ENCODE data around the gene VAV3.
A peak's percentile ranks its signal among the peaks of the same experiment; 100 is the strongest.
"Not testable (repeated sequence)": the region's sequence is repeated elsewhere in the genome, so short reads cannot be mapped to it uniquely, and the experiment has no call there.

The VAV3 gene

GRCh38 chr1:107870696-107871095 lies 94.3 kb downstream of the VAV3 start:
- no peak overlapping the region for H3K4me3 Mint-ChIP-seq
- H3K27ac Mint-ChIP-seq, result no peak overlapping the region
- H3K36me3 Mint-ChIP-seq (ENCODE audit: low read depth), result peaks cover 4% of the 10 kb centered on the region
- H3K4me1 Mint-ChIP-seq (ENCODE audit: low read depth), result peaks cover 5% of the 10 kb centered on the region
- H3K9me3 Mint-ChIP-seq, result no peaks in the 10 kb centered on the region
- no peaks in the 10 kb centered on the region for H3K27me3 Mint-ChIP-seq (ENCODE audit: low read depth)

- H3K9me3 Mint-ChIP-seq, result peaks cover 5% of the 10 kb centered on the region
- H3K27me3 Mint-ChIP-seq (ENCODE audit: low read depth), result no peaks in the 10 kb centered on the region
- peaks cover 6% of the 10 kb centered on the region for H3K36me3 Mint-ChIP-seq (ENCODE audit: low read depth)
- H3K27ac Mint-ChIP-seq, result no peak overlapping the region
- H3K4me1 Mint-ChIP-seq (ENCODE audit: low read depth), result peaks cover 16% of the 10 kb centered on the region
- no peak overlapping the region for H3K4me3 Mint-ChIP-seq
These were observed 97.1 kb downstream of the VAV3 start for GRCh38 chr1:107867897-107868296.

- no peaks in the 10 kb centered on the region for H3K27me3 Mint-ChIP-seq (ENCODE audit: low read depth)
- H3K4me1 Mint-ChIP-seq (ENCODE audit: low read depth), result peaks cover 16% of the 10 kb centered on the region
- no peak overlapping the region for H3K4me3 Mint-ChIP-seq
- H3K9me3 Mint-ChIP-seq, result peaks cover 6% of the 10 kb centered on the region
- H3K36me3 Mint-ChIP-seq (ENCODE audit: low read depth), result peaks cover 6% of the 10 kb centered on the region
- H3K27ac Mint-ChIP-seq, result no peak overlapping the region
These were observed 97.6 kb downstream of the VAV3 start for GRCh38 chr1:107867422-107867821.

DNA sequence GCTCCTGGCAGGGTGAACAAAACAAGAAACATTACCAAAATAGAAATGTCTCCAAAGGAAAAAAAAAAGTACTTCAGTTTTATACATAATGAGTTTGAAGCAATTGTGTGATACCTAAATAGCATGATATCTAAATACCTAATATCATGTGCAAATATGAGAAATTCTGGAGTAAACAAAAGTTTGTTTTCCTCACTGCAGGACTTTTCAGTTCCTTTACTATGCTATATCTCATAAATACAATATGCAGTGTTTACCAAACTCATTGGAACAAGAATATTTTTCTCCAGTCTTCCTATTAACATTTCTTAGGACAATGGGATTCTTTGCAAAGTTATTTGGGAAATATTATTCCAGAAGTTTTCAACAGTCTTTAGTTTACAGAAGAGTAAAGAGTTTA lies 98.1 kb downstream of the VAV3 start:
- no peak overlapping the region for H3K4me3 Mint-ChIP-seq
- peaks cover 6% of the 10 kb centered on the region for H3K36me3 Mint-ChIP-seq (ENCODE audit: low read depth)
- H3K9me3 Mint-ChIP-seq, result peaks cover 12% of the 10 kb centered on the region
- no peak overlapping the region for H3K27ac Mint-ChIP-seq
- H3K27me3 Mint-ChIP-seq (ENCODE audit: low read depth), result no peaks in the 10 kb centered on the region
- peaks cover 20% of the 10 kb centered on the region for H3K4me1 Mint-ChIP-seq (ENCODE audit: low read depth)

- Mint-ChIP-seq H3K27me3 (ENCODE audit: low read depth) (no peaks in the 10 kb centered on the region), H3K4me3 (no peak overlapping the region), H3K4me1 (ENCODE audit: low read depth) (peaks cover 21% of the 10 kb centered on the region), H3K36me3 (ENCODE audit: low read depth) (peaks cover 6% of the 10 kb centered on the region), H3K9me3 (peaks cover 20% of the 10 kb centered on the region), H3K27ac (no peak overlapping the region)
These were observed 99.4 kb downstream of the VAV3 start for GRCh38 chr1:107865627-107866026.

DNA sequence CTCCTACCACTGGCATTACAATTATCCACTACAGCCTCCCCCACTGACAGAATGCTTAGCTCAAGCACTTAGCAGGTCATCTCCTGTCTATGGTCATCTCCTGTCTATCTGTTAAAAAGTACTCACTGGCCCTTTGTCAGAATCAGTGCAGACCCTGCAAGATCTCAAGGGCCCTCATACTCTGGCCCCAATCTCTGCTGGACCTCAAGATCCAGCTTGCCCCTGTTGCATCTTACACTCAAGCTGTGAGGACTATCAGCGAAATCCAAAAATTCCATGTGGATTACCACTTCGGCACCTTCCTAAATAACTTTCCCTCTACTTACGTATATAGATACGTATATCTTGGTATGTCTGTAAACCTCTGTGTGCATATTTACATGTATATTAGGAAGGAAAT lies 101.6 kb downstream of the VAV3 start:
- Mint-ChIP-seq H3K4me3 (no peak overlapping the region), H3K27ac (no peak overlapping the region), H3K4me1 (ENCODE audit: low read depth) (peaks cover 22% of the 10 kb centered on the region), H3K9me3 (peaks cover 25% of the 10 kb centered on the region), H3K36me3 (ENCODE audit: low read depth) (peaks cover 2% of the 10 kb centered on the region), H3K27me3 (ENCODE audit: low read depth) (no peaks in the 10 kb centered on the region)

DNA sequence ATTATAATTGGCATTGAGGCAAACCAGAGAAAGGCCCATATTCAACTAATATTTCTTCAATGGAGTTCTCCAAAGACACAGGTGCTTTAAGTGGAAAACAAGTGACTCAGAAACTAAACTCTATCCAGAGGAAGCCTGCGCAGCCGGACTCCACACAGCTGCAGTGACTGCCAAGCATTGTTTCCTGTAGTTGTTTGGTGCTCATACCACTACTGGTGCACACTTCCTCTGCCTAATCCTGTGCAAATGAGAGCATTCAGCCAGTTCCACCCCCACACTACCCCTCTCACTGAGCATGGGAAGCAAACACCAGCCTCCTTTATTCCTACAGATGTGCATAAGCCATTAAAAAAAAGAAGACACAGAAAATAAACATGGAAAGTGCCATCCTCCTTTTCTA lies 102.9 kb downstream of the VAV3 start:
- Mint-ChIP-seq H3K27me3 (ENCODE audit: low read depth) (no peaks in the 10 kb centered on the region), H3K36me3 (ENCODE audit: low read depth) (peaks cover 2% of the 10 kb centered on the region), H3K9me3 (peaks cover 25% of the 10 kb centered on the region), H3K27ac (no peak overlapping the region), H3K4me3 (no peak overlapping the region), H3K4me1 (ENCODE audit: low read depth) (peaks cover 22% of the 10 kb centered on the region)

DNA sequence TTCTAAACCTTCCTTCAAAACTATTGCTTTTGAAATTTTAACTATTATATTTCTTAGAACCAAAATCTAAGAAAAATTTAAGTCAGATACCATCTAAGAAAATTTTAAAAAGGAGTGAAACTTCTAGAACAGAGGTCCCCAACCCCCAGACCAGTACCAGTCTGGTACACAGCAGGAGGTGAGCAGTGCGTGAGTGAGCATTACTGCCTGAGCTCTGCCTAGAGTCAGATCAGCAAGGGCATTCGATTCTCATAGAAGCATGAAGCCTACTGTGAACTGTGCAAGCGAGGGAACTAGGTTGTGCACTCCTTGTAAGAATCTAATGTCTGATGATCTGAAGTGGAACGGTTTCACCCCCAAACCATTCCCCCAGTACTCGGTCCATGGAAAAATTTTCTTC lies 106.7 kb downstream of the VAV3 start:
- H3K4me1 Mint-ChIP-seq (ENCODE audit: low read depth), result peaks cover 10% of the 10 kb centered on the region
- no peak overlapping the region for H3K4me3 Mint-ChIP-seq
- peaks cover 2% of the 10 kb centered on the region for H3K36me3 Mint-ChIP-seq (ENCODE audit: low read depth)
- no peak overlapping the region for H3K27ac Mint-ChIP-seq
- peaks cover 25% of the 10 kb centered on the region for H3K9me3 Mint-ChIP-seq
- no peaks in the 10 kb centered on the region for H3K27me3 Mint-ChIP-seq (ENCODE audit: low read depth)

DNA sequence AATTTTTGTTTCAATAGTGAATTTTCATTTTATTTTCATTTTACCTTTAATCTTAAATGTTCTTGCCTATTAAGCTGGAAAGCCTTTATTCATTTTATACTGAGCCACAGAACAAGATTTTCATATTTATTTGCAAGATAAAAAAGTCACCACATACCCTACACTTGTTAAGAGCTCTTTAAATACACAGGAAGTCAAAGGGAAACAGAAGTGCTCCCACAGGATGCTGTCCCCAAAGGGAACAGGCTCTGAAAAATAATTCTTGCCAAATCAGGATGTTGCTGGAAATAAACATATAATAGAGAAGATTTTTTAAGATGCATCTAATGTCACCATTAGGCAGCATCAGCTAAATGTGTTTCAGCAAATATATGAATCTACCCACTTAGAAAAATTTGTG lies 113.6 kb downstream of the VAV3 start:
- Mint-ChIP-seq H3K9me3 (peaks cover 6% of the 10 kb centered on the region), H3K27ac (no peak overlapping the region)

GRCh38 chr1:107844541-107845194 lies 120.3 kb downstream of the VAV3 start:
- H3K36me3 Mint-ChIP-seq (ENCODE audit: low read depth); H3K9me3 Mint-ChIP-seq; H3K27me3 Mint-ChIP-seq (ENCODE audit: low read depth); H3K27ac Mint-ChIP-seq; H3K4me3 Mint-ChIP-seq: not testable (repeated sequence)
- H3K4me1 Mint-ChIP-seq (ENCODE audit: low read depth), result peaks cover 32% of the 10 kb centered on the region

More for the DNA sequence above, 113.6 kb downstream of the VAV3 start:
- H3K36me3 Mint-ChIP-seq (ENCODE audit: low read depth), result no peaks in the 10 kb centered on the region
- no peak overlapping the region for H3K4me3 Mint-ChIP-seq
- no peaks in the 10 kb centered on the region for H3K4me1 Mint-ChIP-seq (ENCODE audit: low read depth)
- H3K27me3 Mint-ChIP-seq (ENCODE audit: low read depth), result no peaks in the 10 kb centered on the region

DNA sequence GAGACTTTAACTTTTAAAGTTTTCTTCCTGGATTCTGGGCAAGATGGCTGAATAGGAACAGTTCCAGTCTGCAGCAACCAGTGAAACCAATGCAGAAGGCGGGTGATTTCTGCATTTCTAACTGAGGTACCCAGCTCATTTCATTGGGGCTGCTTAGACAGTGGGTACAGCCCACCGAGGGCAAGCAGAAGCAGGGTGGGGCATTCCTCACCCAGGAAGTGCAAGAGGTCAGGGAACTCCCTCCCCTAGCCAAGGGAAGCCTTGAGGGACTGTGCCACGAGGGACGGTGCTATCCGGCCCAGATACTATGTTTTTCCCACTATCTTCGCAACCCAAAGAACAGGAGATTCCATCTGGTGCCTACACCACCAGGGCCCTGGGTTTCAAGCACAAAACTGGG lies 121.0 kb downstream of the VAV3 start:
- Mint-ChIP-seq H3K4me1 (ENCODE audit: low read depth) (peaks cover 32% of the 10 kb centered on the region), H3K9me3 (peaks cover 10% of the 10 kb centered on the region), H3K4me3 (no peak overlapping the region), H3K27me3 (ENCODE audit: low read depth) (no peaks in the 10 kb centered on the region), H3K36me3 (ENCODE audit: low read depth) (peaks cover 1% of the 10 kb centered on the region), H3K27ac (no peak overlapping the region)

- Mint-ChIP-seq H3K4me3 (no peak overlapping the region), H3K27me3 (ENCODE audit: low read depth) (no peaks in the 10 kb centered on the region), H3K9me3 (peaks cover 13% of the 10 kb centered on the region), H3K4me1 (ENCODE audit: low read depth) (peaks cover 32% of the 10 kb centered on the region), H3K27ac (no peak overlapping the region), H3K36me3 (ENCODE audit: low read depth) (peaks cover 1% of the 10 kb centered on the region)
These were observed 122.7 kb downstream of the VAV3 start for GRCh38 chr1:107842241-107842640.

- peaks cover under 1% of the 10 kb centered on the region for H3K36me3 Mint-ChIP-seq (ENCODE audit: low read depth)
These were observed 124.3 kb downstream of the VAV3 start for GRCh38 chr1:107840725-107841124.

DNA sequence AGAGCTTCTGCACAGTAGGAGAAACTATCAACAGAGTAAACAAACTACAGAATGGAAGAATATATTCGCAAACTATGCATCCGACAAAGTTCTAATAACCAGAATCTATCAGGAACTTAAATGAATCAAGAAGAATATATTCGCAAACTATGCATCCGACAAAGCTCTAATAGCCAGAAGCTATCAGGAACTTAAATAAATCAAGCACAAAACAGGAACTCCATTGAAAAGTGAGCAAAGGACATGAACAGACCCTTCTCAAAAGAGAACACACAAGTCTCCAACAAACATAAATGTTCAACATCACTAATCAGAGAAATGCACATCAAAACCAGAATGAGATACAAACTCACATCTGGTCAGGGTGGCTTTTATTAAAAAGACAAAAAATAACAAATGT lies 126.9 kb downstream of the VAV3 start:
- H3K9me3 Mint-ChIP-seq, result peaks cover 7% of the 10 kb centered on the region
- no peak overlapping the region for H3K4me3 Mint-ChIP-seq
- H3K4me1 Mint-ChIP-seq (ENCODE audit: low read depth), result peaks cover 20% of the 10 kb centered on the region
- no peaks in the 10 kb centered on the region for H3K27me3 Mint-ChIP-seq (ENCODE audit: low read depth)
- H3K36me3 Mint-ChIP-seq (ENCODE audit: low read depth), result no peaks in the 10 kb centered on the region
- H3K27ac Mint-ChIP-seq, result no peak overlapping the region

More at GRCh38 chr1:107840725-107841124, 124.3 kb downstream of the VAV3 start:
- peak overlapping the region; percentile 23 for H3K27ac Mint-ChIP-seq
- peaks cover 33% of the 10 kb centered on the region for H3K4me1 Mint-ChIP-seq (ENCODE audit: low read depth)
- H3K4me3 Mint-ChIP-seq, result no peak overlapping the region
- H3K9me3 Mint-ChIP-seq, result peaks cover 10% of the 10 kb centered on the region
- no peaks in the 10 kb centered on the region for H3K27me3 Mint-ChIP-seq (ENCODE audit: low read depth)

DNA sequence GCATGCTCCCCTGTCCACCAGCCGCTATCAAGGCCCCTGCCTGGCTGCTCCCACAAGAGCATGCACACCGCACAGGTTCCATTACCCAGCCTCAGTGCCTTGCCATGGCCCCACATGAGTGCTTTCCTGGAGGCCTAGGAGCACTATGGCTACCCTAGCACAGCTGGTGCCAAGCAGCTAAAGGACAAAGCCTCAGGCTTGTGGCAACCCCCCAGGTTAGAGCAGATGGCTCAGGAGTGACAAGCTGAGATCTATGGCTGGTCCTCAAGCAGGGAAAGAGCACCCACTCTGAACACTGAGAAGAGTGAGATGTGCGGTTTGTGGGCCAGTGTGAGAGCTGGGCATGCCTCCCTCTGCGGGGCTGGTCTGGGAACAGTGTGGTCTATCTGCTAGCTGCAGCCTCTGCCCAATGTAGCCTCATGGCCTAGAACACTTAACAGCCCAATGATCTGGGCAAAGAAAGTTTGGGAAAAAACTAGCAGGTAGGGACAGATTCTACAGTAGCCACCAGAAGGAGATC lies 129.8 kb downstream of the VAV3 start:
- H3K27ac Mint-ChIP-seq, result no peak overlapping the region
- no peak overlapping the region for H3K4me3 Mint-ChIP-seq
- no peaks in the 10 kb centered on the region for H3K36me3 Mint-ChIP-seq (ENCODE audit: low read depth)
- no peaks in the 10 kb centered on the region for H3K27me3 Mint-ChIP-seq (ENCODE audit: low read depth)
- peaks cover 7% of the 10 kb centered on the region for H3K9me3 Mint-ChIP-seq
- peaks cover 7% of the 10 kb centered on the region for H3K4me1 Mint-ChIP-seq (ENCODE audit: low read depth)
